Jurkat, Clone E6-1 (cell line): ENCODE measurements around the gene KRTAP5-5.
"Not testable (repeated sequence)": the region's sequence is repeated elsewhere in the genome, so short reads cannot be mapped to it uniquely, and the experiment has no call there.

Experiments
- DNase-seq: peaks from one replicate; pipeline ENCODE4 v3.0.0-alpha.2; 2011; ENCODE audit warnings: low read depth, low spot score
- H3K4me3 ChIP-seq: 2 replicates; pipeline ENCODE4 v1.5.1; 2011; ENCODE audit warnings: mild to moderate bottlenecking, low read length, control low read depth, moderate library complexity

The KRTAP5-5 gene

DNA sequence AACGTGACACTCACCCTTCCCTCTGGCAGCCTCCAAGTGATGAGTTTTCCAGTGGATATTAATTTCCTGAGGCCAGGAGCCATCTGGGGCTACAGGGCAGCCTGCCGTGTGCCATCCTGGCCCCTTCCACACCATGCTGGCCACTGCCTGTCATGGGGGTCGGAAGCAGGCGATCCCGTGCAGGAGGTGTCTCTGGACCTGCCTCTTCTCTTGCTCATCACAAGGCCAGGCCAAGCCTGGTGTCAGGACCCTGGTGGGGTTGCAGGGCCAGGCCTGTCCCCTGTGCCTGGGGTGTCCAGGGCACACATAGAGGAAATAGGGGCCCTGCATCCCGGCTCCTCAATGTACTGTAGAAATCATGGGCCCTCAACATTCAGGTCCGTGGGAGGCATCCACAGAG lies 24.9 kb upstream of the KRTAP5-5 start:
- H3K4me3 ChIP-seq = no peak overlapping the region
- no peak for DNase-seq

DNA sequence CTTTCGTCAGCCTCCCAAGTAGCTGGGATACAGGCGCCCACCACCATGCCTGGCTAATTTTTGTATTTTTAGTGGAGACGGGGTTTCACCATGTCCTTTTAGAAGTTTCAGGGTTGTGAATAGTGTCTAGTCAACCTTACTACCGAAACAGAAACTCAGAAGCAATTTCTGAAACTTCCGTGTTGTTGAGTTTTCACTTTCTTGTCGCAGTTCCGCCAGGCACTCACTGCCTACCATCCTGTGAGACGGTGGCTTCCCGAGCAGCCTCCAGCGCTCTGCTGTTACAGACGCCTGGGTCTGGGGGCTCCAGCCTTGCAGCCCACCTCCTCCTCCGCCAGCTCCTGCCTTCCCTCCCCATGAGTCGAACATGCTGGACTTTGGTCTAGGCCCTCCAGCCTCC lies 23.7 kb upstream of the KRTAP5-5 start:
- not testable (repeated sequence) for DNase-seq, H3K4me3 ChIP-seq

DNA sequence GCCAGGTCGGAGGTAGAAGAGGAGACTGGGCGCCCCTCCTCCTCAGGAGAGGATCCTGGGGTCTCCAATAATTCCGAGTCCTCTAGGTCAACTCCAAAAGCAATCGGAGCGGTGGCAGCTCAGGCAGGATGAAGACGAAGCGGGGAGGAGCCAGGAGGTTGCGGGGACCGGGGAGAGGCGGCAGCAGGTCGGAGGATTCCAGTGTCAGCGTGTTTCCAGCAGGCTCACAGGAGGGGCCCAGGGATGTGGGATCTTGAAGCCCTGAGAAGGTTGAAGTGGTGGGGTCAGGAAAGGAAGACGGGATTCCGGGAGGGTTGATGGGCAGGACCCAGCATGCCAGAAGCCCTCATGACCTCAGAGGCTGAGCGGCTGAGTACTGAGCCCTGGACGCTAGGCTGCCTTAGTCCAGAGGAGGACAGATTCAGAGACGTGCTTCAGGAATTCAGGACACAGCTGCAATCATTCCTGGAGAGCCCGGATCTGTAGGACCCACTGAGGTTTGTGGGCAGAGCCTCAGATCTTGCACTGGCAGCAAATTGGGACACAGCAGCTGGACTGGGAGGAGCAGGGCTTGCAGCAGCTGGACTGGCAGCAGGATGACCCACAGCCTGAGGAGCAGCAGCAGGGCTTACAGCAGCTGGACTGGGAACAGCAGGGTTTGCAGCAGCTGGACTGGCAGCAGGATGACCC lies 22.3 kb upstream of the KRTAP5-5 start:
- H3K4me3 ChIP-seq, DNase-seq: not testable (repeated sequence)

DNA sequence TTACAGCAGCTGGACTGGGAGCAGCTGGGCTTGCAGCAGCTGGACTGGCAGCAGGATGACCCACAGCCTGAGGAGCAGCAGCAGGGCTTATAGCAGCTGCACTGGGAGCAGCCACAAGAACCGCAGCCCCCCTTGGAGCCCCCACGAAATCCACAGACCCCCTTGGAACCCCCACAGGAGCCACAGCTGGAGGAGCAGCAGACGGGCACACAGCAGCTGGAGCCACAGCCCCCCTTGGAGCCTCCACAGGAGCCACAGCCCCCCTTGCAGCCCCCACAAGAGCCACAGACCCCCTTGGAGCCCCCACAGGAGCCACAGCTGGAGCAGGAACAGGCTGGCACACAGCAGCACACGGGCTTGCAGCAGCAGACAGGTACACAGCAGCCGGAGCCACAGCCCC lies 21.7 kb upstream of the KRTAP5-5 start:
- DNase-seq, H3K4me3 ChIP-seq: not testable (repeated sequence)

DNA sequence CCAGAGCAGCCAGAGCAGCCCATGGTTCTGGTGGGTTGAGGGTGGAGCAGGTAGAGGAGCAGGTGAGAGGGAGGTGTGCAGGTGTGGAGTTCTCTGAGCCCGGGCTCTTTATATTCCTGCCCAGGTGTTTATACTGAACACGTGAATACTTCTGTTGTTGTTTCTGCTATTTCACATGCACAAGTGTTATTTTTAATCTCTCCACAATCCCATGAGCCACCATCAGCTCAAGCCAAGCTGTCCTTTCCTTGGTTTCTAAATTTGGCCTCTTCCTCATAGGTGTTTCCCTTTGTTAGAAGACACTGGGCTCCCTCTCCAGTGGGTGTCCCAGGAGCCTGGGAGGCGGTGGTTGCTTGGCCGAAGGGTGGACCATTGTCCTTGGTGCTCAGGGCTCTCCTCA lies 21.2 kb upstream of the KRTAP5-5 start, which contains the start of gene KRTAP5-3:
TSS of gene KRTAP5-3 (minus strand) at position 101 of the 400 bp plus-strand sequence. CDS start at position 23, 78 bp downstream.
- no peak within 1 kb of the TSS for H3K4me3 ChIP-seq
- no peak for DNase-seq

DNA sequence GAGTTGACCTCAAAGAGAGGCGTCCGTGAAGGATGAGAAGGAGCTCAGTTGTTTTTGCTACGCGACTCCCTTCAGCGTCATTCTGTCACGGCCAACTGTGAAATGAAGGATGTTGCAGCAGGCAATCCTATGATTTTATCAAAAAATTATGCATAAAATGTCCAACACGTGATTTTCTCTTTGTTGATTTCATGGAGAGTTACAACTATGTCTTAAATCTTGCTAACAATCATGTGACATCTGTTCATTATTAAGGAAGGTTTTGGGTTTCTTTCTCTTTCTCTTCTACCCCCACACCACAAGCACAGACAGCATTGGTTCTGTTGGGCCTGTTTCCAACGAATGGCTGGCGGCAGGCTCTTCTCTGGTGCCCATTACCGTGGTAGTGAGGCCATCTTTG lies 11.3 kb upstream of the KRTAP5-5 start:
- DNase-seq = no peak
- H3K4me3 ChIP-seq = no peak overlapping the region

DNA sequence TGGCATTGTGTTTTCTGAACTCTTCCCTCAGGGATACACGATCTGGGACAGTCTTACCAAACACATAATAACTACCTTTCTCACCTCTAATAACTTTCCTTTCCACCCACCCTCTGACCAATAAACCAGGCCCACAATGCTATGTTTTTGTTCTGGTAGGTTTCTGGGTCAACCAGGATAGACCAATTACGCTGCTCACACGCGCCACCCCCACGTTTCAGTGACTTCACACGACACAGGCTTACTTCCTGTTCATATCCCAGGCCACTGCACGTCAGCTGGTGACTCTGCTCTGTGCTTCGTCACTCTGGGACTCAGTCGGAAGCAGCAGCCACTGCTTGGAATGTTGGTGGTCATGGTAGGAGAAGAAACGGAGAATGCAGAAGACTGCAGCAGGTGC lies 10.1 kb upstream of the KRTAP5-5 start:
- no peak for DNase-seq
- H3K4me3 ChIP-seq = no peak overlapping the region

DNA sequence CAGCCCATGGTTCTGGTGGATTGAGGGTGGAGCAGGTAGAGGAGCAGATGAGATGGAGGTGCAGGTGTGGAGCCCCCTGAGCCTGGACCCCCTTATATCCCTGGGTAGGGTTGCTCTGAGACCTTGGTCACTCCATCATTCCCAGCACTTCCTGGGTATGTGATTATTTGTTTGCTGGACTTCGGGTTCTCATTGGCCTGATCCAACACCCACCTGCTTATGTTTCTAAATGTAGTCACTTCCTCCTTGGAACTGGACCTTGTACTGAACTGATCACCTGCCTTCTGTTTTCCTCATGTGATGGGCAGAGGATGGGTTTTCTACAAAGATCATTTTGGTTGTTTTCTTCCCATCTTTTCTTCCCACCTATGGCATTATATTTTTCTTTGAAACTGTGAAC lies 7.5 kb upstream of the KRTAP5-5 start, which contains the start of gene KRTAP5-4:
TSS of gene KRTAP5-4 (minus strand) at position 53 of the 400 bp plus-strand sequence. CDS start at position 8, 45 bp downstream.
- no peak for DNase-seq
- no peak within 1 kb of the TSS for H3K4me3 ChIP-seq

DNA sequence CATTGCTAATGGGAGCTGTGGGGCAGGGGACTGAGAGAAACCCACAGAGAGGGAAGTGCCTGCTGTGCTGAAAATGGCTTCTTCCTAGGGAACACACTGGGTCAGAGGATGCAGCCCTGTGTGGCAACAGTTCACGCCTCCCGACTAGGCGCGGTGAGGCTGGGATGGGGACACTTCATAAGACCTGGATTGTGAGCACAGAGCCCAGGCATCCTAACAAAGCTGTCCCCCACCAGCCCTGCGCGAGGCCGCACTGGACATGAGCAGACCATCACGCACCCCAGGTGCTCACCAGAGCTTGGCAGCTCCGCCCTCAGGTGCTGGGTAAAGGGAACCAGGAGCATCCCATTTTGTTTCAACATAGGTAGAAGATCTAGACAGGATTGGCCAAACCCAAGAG lies 5.9 kb upstream of the KRTAP5-5 start:
- DNase-seq = no peak
- no peak overlapping the region for H3K4me3 ChIP-seq

DNA sequence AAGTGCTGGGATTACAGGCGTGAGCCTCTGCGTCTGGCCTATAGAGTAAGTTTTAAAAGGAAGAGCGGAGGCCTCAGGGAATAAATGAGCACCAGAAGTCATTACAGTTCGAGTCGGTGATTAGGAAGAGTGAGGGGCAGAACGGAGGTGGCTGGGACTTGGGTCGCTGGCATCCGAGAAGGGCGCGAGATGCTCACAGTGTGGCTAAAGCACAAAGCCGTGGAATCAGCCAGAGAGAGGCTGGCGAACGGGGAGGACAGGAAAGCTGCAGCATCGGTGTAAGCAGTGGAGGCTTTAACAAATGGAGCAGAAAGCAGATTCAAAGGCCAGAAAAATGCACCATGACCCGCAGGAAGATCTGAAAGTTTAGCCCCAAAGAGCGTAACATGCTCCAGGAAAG lies 5.0 kb upstream of the KRTAP5-5 start:
- H3K4me3 ChIP-seq = no peak overlapping the region
- no peak for DNase-seq

DNA sequence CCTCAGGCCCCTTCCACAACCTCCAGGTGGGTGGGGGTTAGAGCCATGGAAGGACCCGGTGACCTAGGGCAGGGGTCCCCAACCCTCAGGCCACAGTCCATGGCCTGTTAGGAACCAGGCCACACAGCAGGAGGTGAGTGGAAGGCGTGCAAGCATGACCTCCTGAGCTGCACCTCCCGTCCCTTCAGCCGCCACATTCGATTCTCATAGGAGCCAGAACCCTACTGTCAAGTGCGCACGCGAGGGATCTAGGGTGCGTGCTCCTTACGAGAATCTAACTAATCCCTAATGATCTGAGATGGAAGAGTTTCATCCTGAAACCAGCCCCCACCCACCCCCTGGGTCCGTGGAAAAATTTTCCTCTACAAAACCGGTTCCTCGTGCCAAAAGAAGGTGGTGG lies 4.0 kb upstream of the KRTAP5-5 start:
- no peak for DNase-seq

DNA sequence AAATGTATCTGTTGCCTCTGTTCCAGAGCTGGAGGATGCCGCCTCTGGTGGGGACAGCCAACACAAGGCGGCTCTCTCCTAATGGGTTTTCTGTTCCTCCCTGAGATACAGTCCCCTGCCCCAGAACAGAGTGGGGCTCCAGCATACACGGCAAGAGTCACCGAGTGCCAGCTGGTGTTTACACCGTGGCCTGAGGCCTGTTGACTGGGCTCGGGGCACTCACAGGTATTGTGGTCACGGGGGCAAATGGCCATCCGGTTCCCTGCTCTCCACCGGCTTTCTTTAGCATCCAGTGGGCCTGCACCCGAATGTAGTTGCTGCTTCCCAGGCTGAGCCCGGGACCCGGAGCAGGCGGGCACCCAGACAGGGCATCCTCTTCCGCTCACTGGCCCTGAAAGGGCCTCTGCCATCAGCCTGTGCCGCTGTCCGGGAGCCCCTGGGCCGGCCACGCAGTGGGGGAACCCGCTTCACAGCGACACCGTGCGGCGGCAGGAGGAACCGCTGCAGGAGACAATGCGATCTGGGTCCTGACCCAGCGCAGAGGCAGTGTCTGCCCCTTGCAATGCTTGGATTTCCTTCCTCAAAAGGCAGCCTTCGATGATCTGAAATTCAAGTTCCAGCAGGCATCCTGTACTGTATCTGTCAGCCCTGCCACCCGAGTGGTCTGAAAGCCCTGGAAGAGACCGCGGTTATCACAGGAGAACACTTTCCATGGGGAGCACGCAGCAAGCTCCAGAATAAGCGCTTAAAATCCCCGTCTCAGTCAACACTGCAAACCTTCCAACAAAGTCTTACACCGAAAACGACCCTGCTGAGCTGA lies 859 bp upstream of the KRTAP5-5 start:
- no peak overlapping the region for H3K4me3 ChIP-seq
- no peak for DNase-seq

More for the DNA sequence above, 4.0 kb upstream of the KRTAP5-5 start:
- H3K4me3 ChIP-seq = no peak overlapping the region

DNA sequence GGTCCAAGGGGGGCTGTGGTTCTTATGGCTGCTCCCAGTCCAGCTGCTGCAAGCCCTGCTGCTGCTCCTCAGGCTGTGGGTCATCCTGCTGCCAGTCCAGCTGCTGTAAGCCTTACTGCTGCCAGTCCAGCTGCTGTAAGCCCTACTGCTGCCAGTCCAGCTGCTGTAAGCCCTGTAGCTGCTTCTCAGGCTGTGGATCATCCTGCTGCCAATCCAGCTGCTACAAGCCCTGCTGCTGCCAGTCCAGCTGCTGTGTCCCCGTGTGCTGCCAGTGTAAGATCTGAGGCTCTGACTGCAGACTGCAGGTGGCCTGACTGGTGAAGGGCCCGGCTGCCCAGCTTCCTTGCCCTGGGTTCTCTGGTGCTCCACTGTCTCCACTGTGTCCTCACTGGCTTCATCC lies 696 bp downstream of the KRTAP5-5 start:
- no peak overlapping the region for H3K4me3 ChIP-seq
- no peak for DNase-seq

DNA sequence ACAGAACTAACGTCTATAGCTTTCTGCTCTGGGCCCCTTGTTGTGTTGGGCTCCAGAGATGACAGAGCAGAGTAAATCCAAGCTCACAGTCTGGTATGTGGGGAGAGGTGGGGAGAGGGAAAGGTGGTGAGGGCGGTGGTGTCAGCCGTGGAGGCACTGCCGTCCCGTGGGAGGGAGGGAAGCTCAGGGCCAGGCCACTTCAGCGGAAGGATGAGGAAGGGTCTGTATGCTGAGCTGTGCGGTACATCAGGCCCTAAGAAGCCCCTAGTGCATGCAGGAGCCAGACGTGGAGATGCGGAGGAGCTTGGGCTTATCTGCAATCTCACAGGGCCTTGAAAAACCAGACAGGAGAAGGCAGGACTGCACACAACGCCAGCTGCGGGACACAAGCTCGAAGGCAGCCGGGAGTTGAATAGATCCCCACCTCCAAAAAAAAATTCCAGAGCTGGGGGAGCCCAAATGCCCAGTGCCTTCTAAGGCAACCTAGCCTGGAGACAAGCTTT lies 1.5 kb downstream of the KRTAP5-5 start:
- no peak overlapping the region for H3K4me3 ChIP-seq
- DNase-seq = no peak

DNA sequence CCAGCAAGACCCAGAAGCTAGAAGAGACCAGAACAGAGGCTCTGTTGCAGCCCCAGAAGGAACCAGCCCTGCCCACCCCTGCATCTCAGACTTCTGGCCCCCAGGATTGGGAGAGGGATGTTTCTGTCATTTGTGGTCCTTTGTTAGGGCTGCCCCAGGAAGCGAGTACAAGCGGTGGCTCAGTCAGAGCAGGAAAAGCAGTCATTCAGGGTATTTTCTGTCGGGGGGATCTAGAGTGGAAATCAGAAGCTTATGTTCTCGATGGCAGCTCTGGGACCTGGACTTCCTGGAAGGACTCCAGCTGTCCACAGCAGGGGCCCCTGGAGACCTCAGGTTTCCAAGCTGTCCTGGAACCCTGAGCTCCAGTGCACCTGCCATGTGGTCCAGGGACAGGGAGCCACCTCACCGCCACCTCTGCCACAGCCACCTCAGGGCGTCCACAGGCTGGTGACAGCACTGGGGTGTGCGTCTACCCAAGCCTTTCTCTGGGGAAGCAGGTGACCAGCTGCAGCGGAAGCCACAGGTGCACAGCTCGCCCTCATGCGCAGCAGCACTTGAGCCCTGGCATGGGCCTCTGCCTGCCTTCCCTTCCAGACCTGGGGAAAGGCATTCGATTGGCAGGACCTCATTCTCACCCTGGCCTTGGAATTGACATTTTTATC lies 2.6 kb downstream of the KRTAP5-5 start:
- no peak overlapping the region for H3K4me3 ChIP-seq
- DNase-seq = peak; percentile 6

DNA sequence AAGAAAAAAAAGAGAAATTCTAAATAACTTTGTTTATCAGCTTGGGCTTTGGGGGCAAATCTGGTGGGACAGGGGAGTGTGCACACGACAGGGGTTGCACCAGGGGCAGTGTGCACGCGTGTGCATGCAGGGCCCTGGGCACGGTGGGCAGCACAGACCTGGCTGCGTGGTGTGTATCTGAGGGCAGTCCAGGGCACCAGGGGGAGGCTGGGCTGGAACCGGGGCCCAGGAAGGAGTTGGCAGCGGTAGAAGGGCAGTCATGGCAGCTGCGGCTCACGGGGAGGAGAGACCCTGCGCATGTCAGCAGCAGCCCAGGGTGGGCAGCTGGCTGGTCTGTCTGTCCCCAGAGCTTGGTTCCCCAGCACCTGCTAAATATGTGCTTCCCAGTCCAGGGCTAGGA lies 4.3 kb downstream of the KRTAP5-5 start:
- no peak for DNase-seq
- H3K4me3 ChIP-seq = no peak overlapping the region

DNA sequence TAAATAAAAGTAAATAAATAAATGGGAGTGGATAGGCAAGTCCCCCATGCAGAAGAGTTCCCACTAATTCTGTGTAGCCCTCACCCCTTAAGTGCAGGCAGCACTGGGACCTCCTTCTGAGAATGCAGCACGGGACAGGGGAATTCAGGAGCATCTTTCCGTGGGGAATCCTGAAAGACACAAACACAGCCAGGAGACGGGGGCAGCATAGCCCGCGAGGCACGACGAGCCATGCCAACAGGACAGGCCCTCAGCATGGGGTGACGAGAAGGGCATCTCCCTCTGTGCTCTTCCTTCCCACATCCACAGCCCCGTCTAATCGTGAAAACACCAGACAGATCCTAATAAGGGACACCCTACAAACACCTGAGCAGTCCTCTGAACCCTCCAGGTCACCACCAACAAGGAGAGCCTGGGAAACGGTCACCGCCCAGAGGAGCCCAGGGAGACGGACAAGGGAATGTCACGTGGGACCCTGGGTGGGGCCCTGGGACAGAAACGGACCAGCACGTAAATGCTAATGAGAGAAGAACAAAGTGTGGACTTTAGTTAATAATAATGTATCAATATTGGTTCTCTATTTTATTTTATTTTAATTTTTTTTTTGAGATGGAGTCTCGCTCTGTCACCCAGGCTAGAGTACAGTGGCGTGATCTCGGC lies 6.8 kb downstream of the KRTAP5-5 start:
- DNase-seq = no peak
- H3K4me3 ChIP-seq = no peak overlapping the region

DNA sequence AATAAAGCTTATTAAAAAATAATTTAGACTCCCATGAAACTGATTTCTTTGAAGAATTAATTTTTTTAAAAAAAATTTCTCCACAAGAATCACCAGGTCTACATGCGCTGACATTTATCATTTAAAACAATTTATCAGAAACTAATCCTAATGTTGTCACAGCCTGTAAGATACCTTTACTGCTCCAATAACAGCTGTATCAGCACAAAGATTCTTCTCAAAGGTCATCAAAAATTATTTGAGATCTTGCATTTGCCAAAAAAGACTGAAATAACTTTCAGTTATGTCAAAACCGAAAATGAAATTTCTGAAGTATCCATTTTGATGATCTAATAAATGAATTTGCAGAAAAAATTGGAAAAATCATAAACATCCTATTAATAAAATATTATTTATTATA lies 8.1 kb downstream of the KRTAP5-5 start:
- no peak overlapping the region for H3K4me3 ChIP-seq
- no peak for DNase-seq

DNA sequence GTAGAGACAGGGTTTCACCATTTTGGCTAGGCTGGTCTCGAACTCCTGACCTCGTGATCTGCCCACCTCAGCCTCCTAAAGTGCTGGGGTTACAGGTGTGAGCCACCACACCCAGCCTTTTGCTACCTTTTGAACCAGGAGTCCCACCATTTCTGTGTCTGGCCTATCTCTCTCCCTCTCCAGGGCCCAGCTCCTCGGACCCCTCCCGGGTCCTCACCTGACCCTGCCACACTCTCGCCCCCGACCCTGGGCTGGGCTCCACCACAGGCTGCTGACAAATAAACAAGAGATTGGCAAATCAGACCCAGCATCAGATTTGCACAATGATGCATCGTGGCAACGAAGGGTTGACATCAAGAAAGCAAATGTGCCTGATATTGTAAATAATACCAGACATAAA lies 8.8 kb downstream of the KRTAP5-5 start:
- no peak overlapping the region for H3K4me3 ChIP-seq
- DNase-seq = no peak
